Measurements from ENCODE around the gene SERPINB6.
A peak's percentile ranks its signal among the peaks of the same experiment; 100 is the strongest.
"Not testable (repeated sequence)": the region's sequence is repeated elsewhere in the genome, so short reads cannot be mapped to it uniquely, and the experiment has no call there.

The SERPINB6 gene

GRCh38 chr6:2938004-2938631 lies 33.2 kb downstream of the SERPINB6 start:
- H3K27me3 Mint-ChIP-seq: no peaks in the 10 kb centered on the region
- no peaks in the 10 kb centered on the region for H3K9me3 Mint-ChIP-seq
- H3K4me1 Mint-ChIP-seq: peaks cover 23% of the 10 kb centered on the region
- H3K4me3 Mint-ChIP-seq: no peak overlapping the region
- no peak overlapping the region for H3K27ac Mint-ChIP-seq
- no peak for DNase-seq (ENCODE audit: low spot score in 2 of 2)
- no peaks in the 10 kb centered on the region for H3K36me3 Mint-ChIP-seq
- ATAC-seq (ENCODE audit: low read depth): no peak

- H3K9me3 Mint-ChIP-seq: no peaks in the 10 kb centered on the region
- peaks cover 18% of the 10 kb centered on the region for H3K4me1 Mint-ChIP-seq
- no peaks in the 10 kb centered on the region for H3K27me3 Mint-ChIP-seq
- no peak for DNase-seq (ENCODE audit: low spot score in 2 of 2)
- no peak overlapping the region for H3K27ac Mint-ChIP-seq
- no peak overlapping the region for H3K4me3 Mint-ChIP-seq
- no peaks in the 10 kb centered on the region for H3K36me3 Mint-ChIP-seq
- no peak for ATAC-seq (ENCODE audit: low read depth)
These were observed 33.8 kb downstream of the SERPINB6 start for GRCh38 chr6:2937627-2938003.

GRCh38 chr6:2935566-2936291 lies 35.6 kb downstream of the SERPINB6 start:
- DNase-seq (ENCODE audit: low spot score in 2 of 2): no peak
- no peaks in the 10 kb centered on the region for H3K27me3 Mint-ChIP-seq
- no peak overlapping the region for H3K4me3 Mint-ChIP-seq
- peaks cover 22% of the 10 kb centered on the region for H3K4me1 Mint-ChIP-seq
- H3K27ac Mint-ChIP-seq: no peak overlapping the region
- H3K9me3 Mint-ChIP-seq: no peaks in the 10 kb centered on the region
- no peak for ATAC-seq (ENCODE audit: low read depth)
- H3K36me3 Mint-ChIP-seq: no peaks in the 10 kb centered on the region

GRCh38 chr6:2934057-2934456 lies 37.3 kb downstream of the SERPINB6 start:
- H3K9me3 Mint-ChIP-seq: no peaks in the 10 kb centered on the region
- H3K27ac Mint-ChIP-seq: no peak overlapping the region
- H3K4me1 Mint-ChIP-seq: peaks cover 16% of the 10 kb centered on the region
- peaks cover 1% of the 10 kb centered on the region for H3K36me3 Mint-ChIP-seq
- H3K27me3 Mint-ChIP-seq: no peaks in the 10 kb centered on the region
- no peak for ATAC-seq (ENCODE audit: low read depth)
- no peak for DNase-seq (ENCODE audit: low spot score in 2 of 2)
- H3K4me3 Mint-ChIP-seq: no peak overlapping the region

- H3K27me3 Mint-ChIP-seq; H3K36me3 Mint-ChIP-seq; DNase-seq (ENCODE audit: low spot score in 2 of 2); ATAC-seq (ENCODE audit: low read depth); H3K4me3 Mint-ChIP-seq; H3K27ac Mint-ChIP-seq; H3K9me3 Mint-ChIP-seq: not testable (repeated sequence)
- peaks cover 12% of the 10 kb centered on the region for H3K4me1 Mint-ChIP-seq
These were observed 38.5 kb downstream of the SERPINB6 start for GRCh38 chr6:2932911-2933310.

GRCh38 chr6:2931970-2932748 lies 39.2 kb downstream of the SERPINB6 start:
- Mint-ChIP-seq H3K36me3 (peaks cover 1% of the 10 kb centered on the region), H3K4me3 (peak overlapping the region; percentile 66), H3K27ac (no peak overlapping the region), H3K27me3 (no peaks in the 10 kb centered on the region), H3K9me3 (no peaks in the 10 kb centered on the region), H3K4me1 (peaks cover 12% of the 10 kb centered on the region)
- ATAC-seq (ENCODE audit: low read depth) (peak; percentile 96), DNase-seq (ENCODE audit: low spot score in 2 of 2) (peak; percentile 87 to 91)

- H3K4me1 Mint-ChIP-seq: peaks cover 10% of the 10 kb centered on the region
These were observed 40.3 kb downstream of the SERPINB6 start for GRCh38 chr6:2931055-2931454.

GRCh38 chr6:2927931-2928330 lies 43.4 kb downstream of the SERPINB6 start:
- not testable (repeated sequence) for H3K36me3 Mint-ChIP-seq; DNase-seq (ENCODE audit: low spot score in 2 of 2); ATAC-seq (ENCODE audit: low read depth); H3K9me3 Mint-ChIP-seq; H3K27ac Mint-ChIP-seq; H3K4me3 Mint-ChIP-seq; H3K4me1 Mint-ChIP-seq; H3K27me3 Mint-ChIP-seq

More at GRCh38 chr6:2931055-2931454, 40.3 kb downstream of the SERPINB6 start:
- ATAC-seq (ENCODE audit: low read depth): no peak
- no peaks in the 10 kb centered on the region for H3K27me3 Mint-ChIP-seq
- no peak overlapping the region for H3K27ac Mint-ChIP-seq
- H3K36me3 Mint-ChIP-seq: peaks cover 1% of the 10 kb centered on the region
- H3K4me3 Mint-ChIP-seq: no peak overlapping the region
- no peak for DNase-seq (ENCODE audit: low spot score in 2 of 2)
- H3K9me3 Mint-ChIP-seq: no peaks in the 10 kb centered on the region

GRCh38 chr6:2925842-2926747 lies 45.3 kb downstream of the SERPINB6 start:
- H3K4me3 Mint-ChIP-seq; H3K27me3 Mint-ChIP-seq; H3K9me3 Mint-ChIP-seq; H3K4me1 Mint-ChIP-seq; H3K27ac Mint-ChIP-seq; H3K36me3 Mint-ChIP-seq; ATAC-seq (ENCODE audit: low read depth); DNase-seq (ENCODE audit: low spot score in 2 of 2): not testable (repeated sequence)

- no peak for ATAC-seq (ENCODE audit: low read depth)
- no peak overlapping the region for H3K4me3 Mint-ChIP-seq
- peaks cover 9% of the 10 kb centered on the region for H3K4me1 Mint-ChIP-seq
- peaks cover 2% of the 10 kb centered on the region for H3K27me3 Mint-ChIP-seq
- no peak for DNase-seq (ENCODE audit: low spot score in 2 of 2)
- no peaks in the 10 kb centered on the region for H3K9me3 Mint-ChIP-seq
- no peak overlapping the region for H3K27ac Mint-ChIP-seq
- H3K36me3 Mint-ChIP-seq: peaks cover 3% of the 10 kb centered on the region
These were observed 49.7 kb downstream of the SERPINB6 start for GRCh38 chr6:2921520-2922115.

- Mint-ChIP-seq H3K27me3 (peaks cover 2% of the 10 kb centered on the region), H3K4me3 (no peak overlapping the region), H3K27ac (no peak overlapping the region)
These were observed 50.7 kb downstream of the SERPINB6 start for GRCh38 chr6:2920671-2921112.

GRCh38 chr6:2919886-2920285 lies 51.5 kb downstream of the SERPINB6 start:
- peaks cover 2% of the 10 kb centered on the region for H3K27me3 Mint-ChIP-seq
- peaks cover 3% of the 10 kb centered on the region for H3K36me3 Mint-ChIP-seq
- ATAC-seq (ENCODE audit: low read depth) (no peak), DNase-seq (ENCODE audit: low spot score in 2 of 2) (no peak)
- H3K9me3 Mint-ChIP-seq: no peaks in the 10 kb centered on the region
- H3K27ac Mint-ChIP-seq: no peak overlapping the region
- no peak overlapping the region for H3K4me3 Mint-ChIP-seq
- H3K4me1 Mint-ChIP-seq: peaks cover 9% of the 10 kb centered on the region

More at GRCh38 chr6:2920671-2921112, 50.7 kb downstream of the SERPINB6 start:
- Mint-ChIP-seq H3K4me1 (peaks cover 9% of the 10 kb centered on the region), H3K36me3 (peaks cover 3% of the 10 kb centered on the region), H3K9me3 (no peaks in the 10 kb centered on the region)
- no peak for ATAC-seq (ENCODE audit: low read depth)
- DNase-seq (ENCODE audit: low spot score in 2 of 2): no peak

- Mint-ChIP-seq H3K27ac (no peak overlapping the region), H3K4me3 (no peak overlapping the region), H3K9me3 (no peaks in the 10 kb centered on the region), H3K27me3 (peaks cover 2% of the 10 kb centered on the region), H3K4me1 (peaks cover 9% of the 10 kb centered on the region), H3K36me3 (peaks cover 3% of the 10 kb centered on the region)
- no peak for DNase-seq (ENCODE audit: low spot score in 2 of 2)
- no peak for ATAC-seq (ENCODE audit: low read depth)
These were observed 52.0 kb downstream of the SERPINB6 start for GRCh38 chr6:2919401-2919800.
